Fibroblast of villous mesenchyme (primary cell): ENCODE measurements around the gene DYNC2LI1. TPM values are rescaled to one million over a fixed set of nuclear protein-coding genes. Genes with fewer than 3 reads are reported as not detected.

ENCODE experiments used
- DNase-seq: peaks from one replicate; pipeline ENCODE4 v3.0.0-alpha.2; 2010; ENCODE audit warnings: low read depth
- H3K4me3 ChIP-seq: 2 replicates; pipeline ENCODE4 v1.5.1; 2011; ENCODE audit warnings: low read depth, mild to moderate bottlenecking, low read length
- total RNA-seq: library from RNA; depleted of rRNA; stranded (reverse); fragments of >200 nt; gene quantifications from 2 replicates; pipeline ENCODE4 v1.2.3, GENCODE V29; 2012
- TF ChIP-seq, protein P1 (sequence below): IDR thresholded peaks from 2 replicates; pipeline ENCODE4 v1.5.1; 2012; ENCODE audit warnings: low read depth, mild to moderate bottlenecking, low read length; ENCODE audit not compliant: insufficient read depth

DYNC2LI1 gene
- total RNA-seq, 1 donor = 28.9 TPM

DNA sequence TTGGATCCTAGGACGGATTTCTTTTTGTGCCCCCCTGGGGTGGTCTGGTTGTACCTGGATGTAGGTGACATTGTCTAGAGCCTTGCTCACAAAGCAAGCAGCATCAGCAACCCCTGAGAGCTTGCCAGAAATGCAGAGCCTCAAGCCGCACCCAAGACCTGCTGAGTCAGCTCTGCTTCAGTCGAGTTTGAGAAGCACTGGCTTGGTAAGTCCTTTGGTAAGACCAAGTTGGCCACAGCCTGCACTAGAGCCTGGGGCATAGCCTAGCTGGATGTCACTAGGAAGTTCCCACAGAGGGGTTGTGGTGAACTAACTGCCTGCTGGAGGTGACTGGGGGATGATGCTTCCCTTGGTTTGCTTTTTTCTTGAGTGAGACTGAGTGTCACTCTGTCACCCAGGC, 58.6 kb downstream of the DYNC2LI1 start:
- no peak overlapping the region for H3K4me3 ChIP-seq
- DNase-seq = no peak
- TF ChIP-seq, protein P1, sequence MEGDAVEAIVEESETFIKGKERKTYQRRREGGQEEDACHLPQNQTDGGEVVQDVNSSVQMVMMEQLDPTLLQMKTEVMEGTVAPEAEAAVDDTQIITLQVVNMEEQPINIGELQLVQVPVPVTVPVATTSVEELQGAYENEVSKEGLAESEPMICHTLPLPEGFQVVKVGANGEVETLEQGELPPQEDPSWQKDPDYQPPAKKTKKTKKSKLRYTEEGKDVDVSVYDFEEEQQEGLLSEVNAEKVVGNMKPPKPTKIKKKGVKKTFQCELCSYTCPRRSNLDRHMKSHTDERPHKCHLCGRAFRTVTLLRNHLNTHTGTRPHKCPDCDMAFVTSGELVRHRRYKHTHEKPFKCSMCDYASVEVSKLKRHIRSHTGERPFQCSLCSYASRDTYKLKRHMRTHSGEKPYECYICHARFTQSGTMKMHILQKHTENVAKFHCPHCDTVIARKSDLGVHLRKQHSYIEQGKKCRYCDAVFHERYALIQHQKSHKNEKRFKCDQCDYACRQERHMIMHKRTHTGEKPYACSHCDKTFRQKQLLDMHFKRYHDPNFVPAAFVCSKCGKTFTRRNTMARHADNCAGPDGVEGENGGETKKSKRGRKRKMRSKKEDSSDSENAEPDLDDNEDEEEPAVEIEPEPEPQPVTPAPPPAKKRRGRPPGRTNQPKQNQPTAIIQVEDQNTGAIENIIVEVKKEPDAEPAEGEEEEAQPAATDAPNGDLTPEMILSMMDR = no peak

DNA sequence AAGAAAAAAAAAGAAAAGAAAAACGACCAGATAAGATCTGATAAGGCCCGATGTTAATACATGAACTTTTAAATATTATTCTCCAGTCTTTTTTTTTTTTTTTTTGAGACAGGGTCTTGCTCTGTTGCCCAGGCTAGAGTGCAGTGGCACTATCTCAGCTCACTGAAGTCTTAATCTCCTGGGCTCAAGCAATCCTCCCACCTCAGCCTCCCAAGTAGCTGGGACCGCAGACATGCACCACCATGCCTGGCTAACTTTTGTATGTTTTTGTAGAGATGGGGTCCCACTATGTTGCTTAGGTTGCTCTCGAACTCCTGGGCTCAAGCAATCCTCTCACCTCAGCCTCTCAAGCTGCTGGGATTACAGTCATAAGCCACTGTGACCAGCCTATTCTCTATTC, 63.2 kb downstream of the DYNC2LI1 start:
- TF ChIP-seq, protein P1 = no peak
- DNase-seq = no peak
- no peak overlapping the region for H3K4me3 ChIP-seq

DNA sequence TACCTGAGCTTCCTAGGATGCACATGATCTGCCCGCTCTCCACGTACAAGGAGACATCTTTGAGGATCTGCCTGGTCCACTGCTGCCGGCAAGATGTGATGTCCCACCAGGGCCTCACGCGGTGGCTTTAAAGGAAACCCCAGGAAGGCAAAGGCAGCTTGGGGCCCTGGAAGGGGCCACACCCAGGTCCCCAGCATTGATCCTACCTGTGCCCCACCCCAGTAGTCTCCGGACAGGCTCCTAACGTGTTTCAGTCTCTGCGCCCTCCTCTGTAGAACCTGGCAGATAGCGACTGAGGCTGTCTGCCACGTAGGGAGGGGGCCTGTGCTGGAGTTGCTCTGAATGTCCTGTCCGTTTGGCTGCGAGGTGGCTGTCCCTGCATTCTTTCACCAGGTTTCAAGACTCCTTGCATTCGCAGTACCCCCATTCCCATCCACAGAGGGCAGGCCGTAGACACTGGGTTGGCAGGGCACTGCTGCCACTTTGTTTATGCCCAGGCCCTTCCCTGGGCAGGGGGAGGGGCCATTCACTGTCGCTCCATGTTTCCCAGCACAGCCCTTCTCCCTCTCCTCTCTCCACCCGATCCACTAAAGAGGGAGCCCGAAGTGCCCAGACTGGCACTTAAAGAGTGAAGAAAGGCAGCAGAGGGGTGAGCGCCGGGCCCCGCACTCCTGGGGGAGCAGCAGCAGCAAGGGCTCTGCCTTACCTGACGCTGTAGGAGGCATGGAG, 64.2 kb downstream of the DYNC2LI1 start:
- no peak for DNase-seq

DNA sequence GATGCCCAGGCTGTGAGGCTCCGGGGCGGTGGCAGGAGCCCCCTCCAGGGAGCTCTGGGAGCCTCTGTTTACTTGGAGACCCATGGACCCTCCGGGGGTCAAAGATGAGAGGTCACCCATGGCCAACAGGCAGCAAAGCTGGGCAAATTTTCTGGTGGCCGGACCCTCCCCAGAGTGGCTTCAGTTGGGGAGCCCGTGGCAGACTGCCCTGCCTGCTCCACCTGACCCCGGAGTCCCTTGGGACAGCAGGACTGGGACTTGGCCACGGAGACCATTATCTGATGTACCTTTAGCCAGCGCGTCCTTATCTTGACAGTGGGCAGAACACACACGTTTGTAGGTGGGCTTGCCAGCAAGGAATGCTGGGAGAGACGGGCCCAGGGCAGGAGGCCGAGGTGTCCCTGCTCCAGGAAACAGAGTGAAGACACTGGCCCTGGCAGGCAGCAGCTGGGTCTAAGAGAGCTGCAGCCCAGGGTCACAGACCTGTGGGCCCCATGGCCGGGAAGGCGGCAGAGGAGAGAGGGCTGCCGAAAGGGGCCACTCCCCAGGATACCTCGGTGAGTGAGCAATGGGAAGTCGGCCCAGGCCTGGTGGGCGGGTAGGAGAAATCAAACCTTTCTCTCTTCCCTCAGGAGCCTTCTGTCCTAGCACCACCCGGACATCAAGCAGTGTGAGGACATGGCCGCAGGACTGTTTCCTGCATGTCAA, 64.9 kb downstream of the DYNC2LI1 start, which contains the start of the genes ABCG5 and ABCG8:
ABCG5 (minus strand) TSS at position 280 of the 708 bp plus-strand sequence; CDS start at position 120, 160 bp downstream.
ABCG8 (plus strand) TSS at position 412 of the 708 bp plus-strand sequence; CDS start at position 495, 83 bp downstream.
- DNase-seq = no peak
- TF ChIP-seq, protein P1 = no peak
- H3K4me3 ChIP-seq = no peak within 1 kb of the TSS

More for the DNA sequence above, 64.2 kb downstream of the DYNC2LI1 start:
- TF ChIP-seq, protein P1 = no peak
- H3K4me3 ChIP-seq = no peak overlapping the region

DNA sequence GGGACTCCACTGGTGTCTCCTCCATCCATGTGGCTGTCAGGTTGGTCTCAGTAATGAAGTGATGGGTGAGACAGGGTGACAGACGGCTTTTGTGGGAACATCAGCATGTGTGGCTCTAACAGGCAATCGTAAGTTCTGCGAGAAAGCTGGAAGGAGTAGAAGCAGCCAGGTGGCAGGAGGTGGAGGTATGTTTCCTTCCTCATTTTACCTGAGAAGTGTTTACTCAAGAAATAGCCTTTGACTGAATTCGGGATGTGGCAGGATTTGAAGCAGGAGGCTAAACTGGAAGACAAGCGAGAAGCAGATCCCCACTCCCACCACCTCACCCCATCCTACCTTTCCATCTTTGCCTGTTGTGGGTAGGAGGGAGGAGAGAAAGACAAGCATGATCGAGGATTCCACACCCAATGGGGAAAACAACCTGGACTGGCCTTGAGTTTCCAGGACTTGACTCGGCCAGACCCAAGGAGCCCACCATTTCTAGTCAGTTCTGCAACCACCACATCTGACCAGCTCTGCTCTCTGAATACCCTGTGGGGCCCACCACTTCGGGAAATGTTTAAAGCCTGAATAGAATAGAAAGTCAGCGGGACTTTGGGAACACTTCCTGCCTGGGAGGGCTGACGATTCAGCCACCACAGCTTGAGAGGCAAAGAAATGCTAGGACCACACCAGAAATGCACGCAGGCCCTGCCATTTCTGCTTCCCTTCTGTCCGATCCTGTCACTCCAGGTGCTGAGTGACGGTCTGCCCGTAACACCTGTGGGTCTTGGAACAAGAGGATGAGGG, 66.1 kb downstream of the DYNC2LI1 start:
- TF ChIP-seq, protein P1 = no peak
- H3K4me3 ChIP-seq = no peak overlapping the region
- no peak for DNase-seq

DNA sequence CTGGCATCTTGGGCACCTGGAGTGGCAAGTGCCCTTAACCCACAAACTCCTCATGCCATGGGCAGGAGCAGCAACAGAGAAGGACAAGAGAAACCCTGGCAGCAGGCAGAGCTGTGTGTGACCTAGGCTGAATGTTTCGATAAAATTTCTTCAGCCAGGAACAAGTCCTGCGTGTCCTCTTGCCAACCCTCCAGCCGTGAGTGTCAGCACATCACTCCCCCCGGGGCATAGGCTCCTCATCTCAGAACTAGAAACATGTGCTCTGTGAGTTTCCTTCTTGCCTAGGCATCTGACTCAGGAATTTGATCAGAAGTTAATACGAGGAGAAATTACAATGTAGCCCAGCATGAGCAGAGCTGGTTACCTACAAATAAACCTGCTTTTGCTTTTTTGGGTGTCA, 67.1 kb downstream of the DYNC2LI1 start:
- no peak overlapping the region for H3K4me3 ChIP-seq
- no peak for DNase-seq
- TF ChIP-seq, protein P1 = no peak
